Cardiac septum (tissue), 1 donor: ENCODE data around the gene PHF14. TPM values are rescaled to one million over a fixed set of nuclear protein-coding genes. Genes with fewer than 3 reads are reported as not detected.

Experiments used
- DNase-seq: peaks from one replicate; pipeline ENCODE4 v3.0.0-alpha.2; 2020; ENCODE audit warnings: low spot score
- intact Hi-C: fragments of 100-400 bp; cut with DNase I; formaldehyde crosslinking; loops from one replicate; pipeline ENCODE4 v1.14.0; 2022
- total RNA-seq: library from RNA; stranded (reverse); fragmentation: NEBNext Ultra II Directional; extraction: Animal tissue kit (Norgen Biotek cat#: 25700); gene quantifications from one replicate; pipeline ENCODE4 v1.2.1, GENCODE V29; 2021
- donor health status: DM: no; HTN: no; CAD: no.

The PHF14 gene
- total RNA-seq, 1 donor from 2014 or later = 15.6 TPM

DNA sequence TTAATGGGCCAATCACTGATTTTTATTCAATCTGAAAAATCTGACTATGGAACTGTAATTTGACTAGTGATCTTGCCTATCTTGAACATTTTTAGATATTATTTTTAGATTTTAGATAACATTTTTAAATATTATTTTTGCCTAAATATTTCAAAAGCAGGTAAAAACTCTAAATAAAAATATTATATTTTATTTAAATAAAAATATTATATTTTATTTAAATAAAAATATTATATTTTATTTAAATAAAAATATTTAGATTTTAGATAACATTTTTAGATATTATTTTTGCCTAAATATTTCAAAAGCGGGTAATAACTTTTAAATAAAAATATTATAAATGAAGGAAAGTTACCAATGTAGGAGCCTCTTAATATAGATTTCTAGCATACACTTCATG is 187.8 kb downstream of the PHF14 start:
- no peak for DNase-seq
- intact Hi-C loops = no loop called here

DNA sequence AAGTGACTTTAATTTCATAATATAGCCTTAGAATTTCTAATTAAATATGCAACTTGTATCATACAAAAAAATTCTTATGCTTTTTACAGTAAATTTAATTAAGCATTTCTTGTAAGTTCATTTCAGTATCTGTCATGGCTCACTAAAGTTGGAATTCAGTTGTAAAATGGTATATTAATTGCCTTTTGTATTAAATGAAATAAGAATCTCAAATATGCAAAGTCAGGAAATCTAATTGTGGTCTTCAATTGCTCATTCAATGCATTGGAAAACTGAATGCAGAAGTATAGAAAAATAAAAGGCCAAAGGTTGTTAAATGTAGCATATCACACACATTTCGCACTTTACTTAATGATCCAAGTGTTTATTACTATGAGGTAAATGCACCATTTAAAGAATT is 189.5 kb downstream of the PHF14 start:
- intact Hi-C loops = no loop called here
- DNase-seq = no peak

DNA sequence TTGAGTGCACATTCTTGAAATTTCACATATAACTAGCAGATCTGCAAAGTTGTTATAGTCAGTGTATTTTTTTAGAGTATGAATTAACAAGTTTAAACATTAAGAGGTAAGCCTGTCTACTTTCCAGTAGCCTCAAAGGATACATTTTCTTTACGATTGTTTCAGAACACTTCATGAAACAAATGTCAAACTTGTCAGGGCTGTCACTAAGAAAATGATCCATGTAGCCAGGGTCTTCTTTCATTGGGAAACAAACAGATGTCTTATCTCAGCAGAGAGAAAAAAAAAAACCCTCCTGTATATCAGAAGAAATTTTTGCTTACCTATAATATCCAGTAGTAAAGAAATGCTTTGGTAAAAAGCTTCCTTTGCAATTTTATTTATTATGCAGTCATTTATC is 192.4 kb downstream of the PHF14 start:
- DNase-seq = no peak
- intact Hi-C loops = no loop called here

DNA sequence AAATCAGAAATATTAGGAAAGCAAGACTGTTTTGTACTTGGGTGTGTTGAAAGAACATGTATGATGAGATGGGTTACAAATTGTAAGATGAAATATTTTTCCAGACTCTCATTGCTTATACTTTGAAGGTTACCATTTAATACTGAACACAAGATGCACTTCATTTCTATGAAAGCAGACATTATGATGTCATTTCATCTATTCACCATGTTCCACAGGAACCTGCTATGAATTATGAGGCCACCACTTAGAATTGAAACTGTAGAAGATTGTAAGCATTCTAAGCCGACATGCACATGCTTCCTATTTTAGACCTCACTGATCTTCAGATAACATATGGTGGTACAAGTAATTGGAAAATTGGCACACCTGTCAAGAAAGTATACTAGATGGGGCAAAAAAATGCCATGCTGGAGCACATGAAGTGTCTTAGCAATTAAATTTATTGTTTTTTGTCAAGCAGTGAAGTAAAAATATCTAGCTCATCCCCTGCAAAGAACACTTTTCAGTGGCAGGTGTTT is 195.0 kb downstream of the PHF14 start:
- DNase-seq = no peak
- intact Hi-C loops = no loop called here

DNA sequence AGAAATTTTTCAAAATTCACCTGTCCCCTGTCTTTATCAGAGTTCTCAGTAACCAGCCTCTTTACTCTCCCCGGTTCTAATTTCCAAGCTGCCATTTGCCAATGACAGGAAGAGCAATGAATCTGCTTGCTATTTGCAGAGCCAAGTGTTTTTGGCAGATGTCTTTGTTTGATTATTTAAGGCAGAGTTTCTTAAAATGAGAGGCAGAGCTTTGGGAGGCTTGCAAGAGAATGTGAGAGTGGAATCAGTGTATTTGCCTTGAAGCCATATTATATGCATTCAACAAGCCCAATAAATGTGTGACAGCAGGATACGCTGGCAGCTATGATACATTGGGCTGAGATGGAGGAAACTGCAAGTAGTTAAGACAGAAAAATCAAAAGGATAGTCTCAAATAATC is 196.5 kb downstream of the PHF14 start:
- intact Hi-C loops = no loop called here
- no peak for DNase-seq

DNA sequence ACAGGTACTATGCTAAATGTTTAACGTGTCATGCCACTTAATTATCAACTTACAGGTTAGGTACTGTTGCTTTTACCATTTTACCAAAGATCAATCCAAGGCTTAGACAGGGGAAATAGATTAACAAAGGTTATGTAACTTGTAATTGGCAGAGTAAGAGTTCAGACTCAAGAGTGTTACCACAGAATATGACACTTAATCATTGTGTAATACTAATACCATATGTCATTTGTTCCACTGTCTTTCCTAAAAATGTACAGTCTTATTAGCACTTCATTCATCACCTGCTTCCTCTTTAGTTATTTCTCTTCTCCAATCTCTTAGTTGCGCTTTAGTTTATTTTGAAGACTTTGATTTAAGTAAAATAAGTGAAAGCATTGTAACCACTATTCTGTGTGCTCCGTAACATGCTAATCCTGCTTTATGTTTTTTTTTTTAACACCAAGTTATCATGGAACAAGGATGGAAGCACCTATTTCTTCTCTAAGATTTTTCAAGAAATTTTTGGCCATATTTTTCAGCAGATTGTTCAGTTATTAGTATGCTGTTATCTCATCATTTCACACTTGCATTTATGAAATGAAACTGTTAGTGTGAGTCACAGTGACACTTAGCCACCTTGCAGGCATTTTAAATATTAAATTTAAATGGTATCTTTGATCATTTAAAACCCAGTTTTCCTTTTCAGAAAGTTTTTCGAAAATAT is 197.3 kb downstream of the PHF14 start:
- no peak for DNase-seq
- intact Hi-C loops = no loop called here

DNA sequence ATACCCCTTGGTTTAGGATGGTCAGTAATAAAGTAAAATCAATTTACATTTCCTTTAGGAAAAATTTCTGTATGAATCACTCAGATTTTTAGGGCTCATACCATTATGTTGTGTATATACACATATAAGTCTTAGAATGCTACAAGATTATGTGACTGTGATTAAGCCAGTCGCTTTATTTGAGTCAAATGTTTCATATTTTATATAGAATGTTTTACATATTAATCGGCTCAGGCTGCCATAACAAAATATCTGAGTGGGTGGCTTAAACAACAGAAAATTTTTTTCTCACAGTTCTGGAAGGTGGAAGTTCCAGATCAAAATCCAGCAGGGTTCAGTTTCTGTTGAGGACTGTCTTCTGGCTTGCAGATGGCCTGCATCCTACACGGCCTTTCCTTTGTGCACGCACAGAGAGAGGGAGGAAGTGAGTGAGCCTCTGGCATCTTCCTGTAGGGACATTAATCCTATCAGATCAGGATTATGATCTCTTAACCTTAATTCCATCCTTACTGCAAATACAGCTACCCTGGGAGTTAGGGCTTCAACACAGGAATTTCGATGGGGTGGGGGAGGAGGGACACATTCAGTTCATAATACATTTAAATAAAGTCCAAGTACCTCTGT is 198.0 kb downstream of the PHF14 start:
- DNase-seq = no peak
- intact Hi-C loops = no loop called here

DNA sequence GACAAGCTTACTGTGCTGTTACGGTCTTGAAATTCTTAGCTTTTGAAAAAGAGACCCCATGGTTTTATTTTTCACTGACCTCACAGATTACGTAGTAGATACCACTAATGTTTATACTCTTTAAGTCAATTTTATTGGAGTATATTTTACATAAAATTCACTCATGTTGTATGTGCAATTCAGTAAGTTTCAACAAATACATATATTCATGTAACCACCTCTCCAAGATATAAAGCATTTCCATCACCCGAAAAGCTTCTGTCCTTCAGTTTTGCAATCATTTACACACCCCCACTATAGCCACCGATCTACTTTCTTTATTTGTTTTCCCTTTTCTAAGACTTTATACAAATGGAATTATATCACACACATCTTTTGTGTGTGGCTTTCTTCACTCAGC is 199.2 kb downstream of the PHF14 start:
- DNase-seq = no peak
- intact Hi-C loops = no loop called here

DNA sequence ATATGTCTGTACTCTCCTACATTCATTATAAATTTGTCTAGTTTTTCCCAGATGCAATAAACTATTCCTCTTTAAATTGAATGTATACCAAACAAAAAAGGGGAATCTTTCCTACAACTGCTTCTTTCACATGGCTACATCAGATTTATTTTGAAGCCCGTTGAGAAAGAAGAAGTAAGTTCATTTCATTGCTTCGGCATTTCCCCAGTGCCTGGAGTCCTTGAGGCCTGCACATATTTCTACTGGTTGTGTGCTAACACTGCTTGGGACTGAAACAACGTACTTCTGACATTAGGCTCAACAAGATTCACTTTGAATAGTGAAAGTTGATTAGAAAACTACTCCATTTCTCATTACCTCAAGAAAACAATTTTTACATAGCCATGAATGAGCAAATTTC is 201.7 kb downstream of the PHF14 start:
- no peak for DNase-seq
- intact Hi-C loops = no loop called here

DNA sequence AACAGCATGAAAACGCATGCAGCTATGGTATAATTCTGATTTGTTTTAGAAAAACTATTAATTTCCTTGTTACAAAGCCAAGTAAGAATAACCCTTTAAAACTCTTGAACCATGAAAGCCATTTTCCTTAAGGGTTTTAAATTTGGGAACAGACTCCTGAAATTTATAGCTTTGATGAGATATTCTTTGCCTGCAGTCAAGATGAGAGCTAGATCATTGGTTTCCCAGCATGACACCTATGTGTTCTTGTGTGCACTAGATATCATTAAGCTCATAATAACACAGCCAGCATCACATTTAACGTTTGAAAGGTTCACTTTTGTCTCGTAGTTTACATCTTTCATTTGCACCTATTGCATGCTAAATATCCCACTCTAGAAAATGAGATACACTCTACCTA is 202.2 kb downstream of the PHF14 start:
- intact Hi-C loops = no loop called here
- DNase-seq = no peak

DNA sequence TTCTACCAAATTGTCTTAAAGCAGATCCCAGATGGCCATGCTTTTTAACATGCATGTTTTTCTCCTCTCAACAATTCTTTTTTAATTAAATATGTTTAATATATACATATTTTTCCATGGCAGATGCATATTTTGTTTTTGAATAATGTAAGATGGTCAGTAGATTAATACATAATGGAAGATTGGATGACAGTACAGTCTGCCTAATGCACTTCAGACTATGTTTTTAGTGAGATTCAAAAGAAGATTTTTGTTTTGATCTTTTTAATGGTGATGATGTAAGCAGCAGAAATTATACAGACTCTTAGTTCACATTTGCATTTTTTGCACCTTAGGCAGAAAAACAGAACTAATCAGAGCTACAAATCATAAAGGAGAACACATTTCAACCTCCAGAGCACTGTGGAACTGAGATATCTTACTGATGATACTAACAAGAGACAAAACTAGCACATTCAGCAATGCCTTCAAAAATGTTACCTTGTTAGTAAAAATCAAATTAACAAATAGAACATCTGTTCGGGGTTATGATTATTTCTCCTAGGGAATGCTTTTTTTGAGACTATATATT is 203.4 kb downstream of the PHF14 start:
- intact Hi-C loops = no loop called here
- no peak for DNase-seq

DNA sequence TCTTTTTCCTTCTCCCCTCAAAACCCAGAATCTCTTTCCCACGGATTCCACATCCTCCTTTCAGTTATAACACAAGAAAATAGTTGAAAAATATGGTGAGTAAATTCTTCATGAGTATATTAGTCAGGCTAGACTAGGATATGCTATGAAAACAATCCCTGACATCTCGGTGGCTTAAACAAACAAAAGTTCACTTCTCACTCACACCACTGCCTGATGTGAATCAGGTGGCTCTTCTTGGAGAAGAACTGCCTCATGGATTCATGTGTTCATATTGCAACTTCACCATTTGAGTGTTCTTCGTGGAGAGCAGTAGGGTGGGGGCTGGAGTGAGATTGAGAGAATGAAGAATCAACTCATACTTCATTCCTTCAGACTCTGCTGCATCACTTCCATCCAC is 204.1 kb downstream of the PHF14 start:
- intact Hi-C loops = no loop called here
- DNase-seq = no peak

DNA sequence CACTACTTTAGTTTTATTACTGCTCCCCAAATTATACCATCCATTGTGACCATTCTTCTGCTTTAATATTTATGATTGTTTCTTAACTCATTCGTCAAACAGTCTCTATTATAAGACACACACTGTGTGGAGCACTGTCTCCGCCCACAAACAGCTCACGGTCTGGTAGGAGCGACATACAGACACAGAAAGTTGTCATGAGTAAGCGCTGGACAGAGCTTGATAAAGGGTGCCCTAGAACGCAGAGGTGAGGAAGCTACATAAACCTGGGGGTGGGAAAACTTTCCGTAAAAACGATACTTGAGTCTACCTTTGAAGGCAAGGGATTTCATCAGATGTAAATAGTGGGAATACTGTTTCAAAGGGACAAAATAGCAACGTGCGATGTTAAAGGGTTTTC is 207.9 kb downstream of the PHF14 start:
- intact Hi-C loops = no loop called here
- DNase-seq = no peak

DNA sequence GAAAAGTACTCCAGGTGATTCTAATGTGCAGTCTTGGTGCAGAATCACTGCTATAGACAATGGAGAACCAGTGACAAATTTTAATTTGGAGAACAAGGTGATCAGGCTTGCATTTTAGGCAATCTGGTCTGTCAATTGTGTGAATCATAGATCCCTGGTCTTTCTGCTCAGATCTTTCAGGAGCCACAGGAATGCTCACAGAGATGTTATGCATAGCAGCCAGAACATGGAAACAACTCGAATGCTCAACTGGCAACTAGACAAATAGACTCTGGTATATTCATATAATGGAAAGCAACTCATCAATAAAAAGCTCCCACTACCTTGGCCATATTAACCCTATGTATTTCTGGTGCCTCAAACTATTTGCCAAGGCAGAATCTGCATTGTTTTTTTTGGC is 209.1 kb downstream of the PHF14 start:
- intact Hi-C loops = no loop called here
- no peak for DNase-seq

DNA sequence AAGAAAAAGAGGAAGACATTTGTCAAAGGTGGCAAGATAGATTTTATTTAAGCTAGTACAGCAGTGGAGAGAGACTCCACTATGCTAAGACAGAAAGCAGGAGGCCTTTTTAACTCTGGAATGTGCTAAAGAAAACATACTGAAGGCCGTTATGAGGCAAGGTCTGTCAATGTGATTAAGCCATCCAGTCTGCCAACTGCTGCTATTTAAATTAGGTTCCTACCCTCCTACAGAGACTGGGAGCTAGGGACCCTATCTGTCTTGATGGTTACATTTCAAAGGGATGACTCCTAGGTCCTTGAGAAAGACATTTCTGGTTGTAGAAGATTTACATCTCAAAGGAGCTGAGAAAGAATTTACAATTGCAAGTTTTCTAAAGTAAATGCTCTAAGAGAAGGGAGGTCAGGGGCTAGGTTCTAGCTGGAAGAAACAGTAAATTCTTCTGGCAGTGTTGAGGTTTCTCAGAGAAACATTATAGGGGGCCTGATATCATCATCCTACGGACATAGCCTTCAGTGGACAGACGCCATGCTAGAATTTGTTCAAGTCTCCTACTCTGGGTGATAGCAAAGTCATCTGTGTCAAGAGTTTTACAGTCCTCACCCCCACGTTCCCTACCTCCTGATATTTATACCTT is 211.6 kb downstream of the PHF14 start:
- intact Hi-C loops = no loop called here

DNA sequence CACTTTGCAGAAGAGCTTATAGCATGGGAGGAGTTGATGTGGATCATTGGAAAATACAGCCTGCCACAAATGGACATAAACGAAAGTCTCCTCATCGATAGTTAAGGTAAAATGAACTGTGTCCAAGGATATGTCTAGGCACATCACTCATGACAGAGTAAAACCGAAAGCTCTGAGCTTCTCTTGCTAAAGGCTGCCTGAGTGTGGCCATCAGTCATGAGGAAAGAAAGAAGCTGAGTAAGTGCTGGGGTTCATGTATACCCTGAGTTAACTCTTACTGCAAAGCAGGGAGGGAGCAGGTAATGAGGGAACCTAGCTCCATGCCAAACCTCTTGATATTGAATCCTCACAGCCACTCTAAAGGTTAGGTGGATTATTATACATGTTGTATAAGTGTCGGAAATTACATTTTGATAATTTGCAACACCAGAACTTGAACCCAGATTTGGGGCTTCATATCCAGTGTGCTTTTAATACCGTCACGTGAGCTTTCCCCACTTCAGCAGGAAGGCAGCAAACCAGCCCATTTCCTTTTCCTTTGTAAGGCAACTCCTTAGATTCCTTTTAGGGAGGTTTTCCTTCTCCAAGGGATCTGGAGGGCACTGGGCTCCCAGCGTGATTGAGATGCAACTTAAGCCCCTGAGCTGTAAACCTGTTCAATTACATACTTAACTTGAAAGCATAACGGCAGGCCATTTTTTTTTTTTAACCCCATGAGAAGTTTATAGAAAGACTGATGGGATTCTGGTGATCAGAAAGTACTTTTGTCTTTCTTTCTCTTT is 215.0 kb downstream of the PHF14 start:
- intact Hi-C loops = no loop called here
- DNase-seq = no peak

More for the DNA sequence above, 211.6 kb downstream of the PHF14 start:
- DNase-seq = no peak

DNA sequence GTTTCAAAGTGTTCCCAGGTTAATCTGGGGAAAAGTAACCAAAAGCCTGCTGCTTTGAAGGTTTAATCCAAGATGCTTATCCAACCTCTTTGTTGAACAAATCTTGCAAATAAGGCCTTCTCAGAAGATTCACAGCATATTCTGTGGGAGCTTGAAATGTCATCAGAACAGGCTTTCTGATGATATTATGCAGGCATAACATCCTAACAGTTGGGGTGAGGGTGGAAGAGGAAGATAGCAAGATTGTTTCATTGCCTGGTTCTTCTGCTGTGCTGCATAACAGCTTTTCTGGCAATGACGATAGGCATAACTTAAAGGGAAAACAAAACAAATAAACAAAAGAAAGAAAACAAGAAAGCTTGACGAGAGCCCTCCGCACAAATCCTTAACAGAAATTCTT is 217.4 kb downstream of the PHF14 start:
- intact Hi-C loops = no loop called here
- DNase-seq = no peak

DNA sequence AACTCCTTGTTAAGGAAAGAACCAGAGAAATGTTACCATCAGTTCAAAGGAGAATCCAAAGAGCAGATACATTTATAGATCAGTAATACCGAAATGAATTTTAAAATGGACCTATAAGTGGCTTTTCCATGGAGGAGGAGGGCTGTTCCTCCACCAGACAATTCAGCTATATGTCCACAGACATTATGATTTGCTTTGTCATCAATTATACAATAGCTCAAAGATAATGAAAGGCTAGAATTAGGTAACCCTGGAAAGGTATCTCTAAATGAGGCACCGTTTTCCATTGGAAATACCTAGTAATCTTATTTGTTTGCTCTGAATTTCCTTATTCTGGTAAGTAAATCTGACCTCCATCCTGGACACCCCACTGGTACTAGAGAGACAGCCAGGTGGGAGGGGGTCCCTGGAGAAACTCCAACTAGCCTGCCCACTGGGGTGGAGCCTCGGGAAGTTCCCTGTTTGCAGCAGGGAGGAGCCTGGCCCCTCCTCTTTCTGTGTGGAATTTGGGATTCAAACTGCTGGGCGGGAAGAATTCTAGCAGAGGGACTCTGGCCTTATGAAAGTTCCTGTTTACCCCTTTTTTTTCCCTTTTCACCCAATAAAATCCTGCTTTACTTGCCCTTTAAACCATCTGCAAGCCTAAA is 218.0 kb downstream of the PHF14 start:
- intact Hi-C loops = no loop called here
- no peak for DNase-seq

DNA sequence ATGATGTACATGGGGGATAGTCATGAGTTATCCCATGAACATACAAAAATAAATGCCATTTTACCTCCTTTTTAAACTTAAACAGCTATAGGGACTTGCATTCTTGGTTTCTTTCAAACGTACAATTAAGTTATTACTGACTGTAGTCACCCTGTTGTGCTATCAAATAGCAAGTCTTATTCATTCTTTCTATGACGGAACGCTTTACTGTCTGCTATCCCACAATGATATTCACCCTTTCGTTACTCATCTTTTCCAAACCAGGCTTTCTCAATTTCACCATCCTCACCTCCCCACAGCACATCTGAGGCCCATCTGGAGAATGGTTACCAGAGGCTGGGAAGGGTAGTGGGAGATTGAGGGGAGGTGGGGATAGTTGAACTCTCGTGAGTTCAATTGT is 218.8 kb downstream of the PHF14 start:
- intact Hi-C loops = no loop called here
- DNase-seq = no peak
